ENCODE data around the gene TMEM94. TPM values are rescaled to one million over a fixed set of nuclear protein-coding genes. Genes with fewer than 3 reads are reported as not detected.

TMEM94 gene
- total and polyA plus RNA-seq, 2 of the 13 experiments (the other 11 are each of a cell fraction or from before 2014, with no cell fraction given), result 32.6 to 134 TPM

DNA sequence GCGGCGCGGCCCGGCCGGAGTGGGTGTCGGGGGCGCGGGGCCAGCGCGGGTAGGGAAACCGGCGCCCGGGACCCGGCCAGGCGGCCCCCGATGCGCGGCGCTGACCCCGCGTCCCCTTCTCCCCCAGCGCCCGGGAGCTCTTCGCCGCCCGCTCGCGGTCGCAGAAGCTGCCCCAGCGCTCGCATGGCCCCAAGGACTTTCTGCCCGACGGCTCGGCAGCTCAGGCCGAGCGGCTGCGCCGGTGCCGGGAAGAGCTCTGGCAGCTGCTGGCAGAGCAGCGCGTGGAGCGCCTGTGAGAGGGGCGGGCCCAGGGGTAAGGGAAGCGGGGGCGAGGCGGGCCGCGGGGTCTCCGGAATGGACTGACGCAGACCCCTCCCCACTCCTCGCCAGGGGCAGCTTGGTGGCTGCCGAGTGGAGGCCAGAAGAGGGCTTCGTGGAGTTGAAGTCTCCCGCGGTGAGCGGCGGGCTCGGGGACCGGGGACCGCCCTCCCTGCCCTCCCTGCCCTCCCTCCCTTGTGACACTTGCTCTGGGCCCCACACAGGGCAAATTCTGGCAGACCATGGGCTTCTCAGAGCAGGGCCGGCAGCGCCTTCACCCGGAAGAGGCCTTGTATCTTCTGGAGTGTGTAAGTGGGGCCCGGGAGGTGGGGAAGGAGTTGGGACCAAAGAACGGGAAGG lies 60.3 kb downstream of the TMEM94 start (continued):
- TF ChIP-seq, protein P1, sequence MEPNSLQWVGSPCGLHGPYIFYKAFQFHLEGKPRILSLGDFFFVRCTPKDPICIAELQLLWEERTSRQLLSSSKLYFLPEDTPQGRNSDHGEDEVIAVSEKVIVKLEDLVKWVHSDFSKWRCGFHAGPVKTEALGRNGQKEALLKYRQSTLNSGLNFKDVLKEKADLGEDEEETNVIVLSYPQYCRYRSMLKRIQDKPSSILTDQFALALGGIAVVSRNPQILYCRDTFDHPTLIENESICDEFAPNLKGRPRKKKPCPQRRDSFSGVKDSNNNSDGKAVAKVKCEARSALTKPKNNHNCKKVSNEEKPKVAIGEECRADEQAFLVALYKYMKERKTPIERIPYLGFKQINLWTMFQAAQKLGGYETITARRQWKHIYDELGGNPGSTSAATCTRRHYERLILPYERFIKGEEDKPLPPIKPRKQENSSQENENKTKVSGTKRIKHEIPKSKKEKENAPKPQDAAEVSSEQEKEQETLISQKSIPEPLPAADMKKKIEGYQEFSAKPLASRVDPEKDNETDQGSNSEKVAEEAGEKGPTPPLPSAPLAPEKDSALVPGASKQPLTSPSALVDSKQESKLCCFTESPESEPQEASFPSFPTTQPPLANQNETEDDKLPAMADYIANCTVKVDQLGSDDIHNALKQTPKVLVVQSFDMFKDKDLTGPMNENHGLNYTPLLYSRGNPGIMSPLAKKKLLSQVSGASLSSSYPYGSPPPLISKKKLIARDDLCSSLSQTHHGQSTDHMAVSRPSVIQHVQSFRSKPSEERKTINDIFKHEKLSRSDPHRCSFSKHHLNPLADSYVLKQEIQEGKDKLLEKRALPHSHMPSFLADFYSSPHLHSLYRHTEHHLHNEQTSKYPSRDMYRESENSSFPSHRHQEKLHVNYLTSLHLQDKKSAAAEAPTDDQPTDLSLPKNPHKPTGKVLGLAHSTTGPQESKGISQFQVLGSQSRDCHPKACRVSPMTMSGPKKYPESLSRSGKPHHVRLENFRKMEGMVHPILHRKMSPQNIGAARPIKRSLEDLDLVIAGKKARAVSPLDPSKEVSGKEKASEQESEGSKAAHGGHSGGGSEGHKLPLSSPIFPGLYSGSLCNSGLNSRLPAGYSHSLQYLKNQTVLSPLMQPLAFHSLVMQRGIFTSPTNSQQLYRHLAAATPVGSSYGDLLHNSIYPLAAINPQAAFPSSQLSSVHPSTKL (CRISPR knock-in tag; IDR thresholded peaks at IDR 0.05), result peak; percentile 47; the same call in 1 of the 2 replicates
- TF ChIP-seq, protein P2, sequence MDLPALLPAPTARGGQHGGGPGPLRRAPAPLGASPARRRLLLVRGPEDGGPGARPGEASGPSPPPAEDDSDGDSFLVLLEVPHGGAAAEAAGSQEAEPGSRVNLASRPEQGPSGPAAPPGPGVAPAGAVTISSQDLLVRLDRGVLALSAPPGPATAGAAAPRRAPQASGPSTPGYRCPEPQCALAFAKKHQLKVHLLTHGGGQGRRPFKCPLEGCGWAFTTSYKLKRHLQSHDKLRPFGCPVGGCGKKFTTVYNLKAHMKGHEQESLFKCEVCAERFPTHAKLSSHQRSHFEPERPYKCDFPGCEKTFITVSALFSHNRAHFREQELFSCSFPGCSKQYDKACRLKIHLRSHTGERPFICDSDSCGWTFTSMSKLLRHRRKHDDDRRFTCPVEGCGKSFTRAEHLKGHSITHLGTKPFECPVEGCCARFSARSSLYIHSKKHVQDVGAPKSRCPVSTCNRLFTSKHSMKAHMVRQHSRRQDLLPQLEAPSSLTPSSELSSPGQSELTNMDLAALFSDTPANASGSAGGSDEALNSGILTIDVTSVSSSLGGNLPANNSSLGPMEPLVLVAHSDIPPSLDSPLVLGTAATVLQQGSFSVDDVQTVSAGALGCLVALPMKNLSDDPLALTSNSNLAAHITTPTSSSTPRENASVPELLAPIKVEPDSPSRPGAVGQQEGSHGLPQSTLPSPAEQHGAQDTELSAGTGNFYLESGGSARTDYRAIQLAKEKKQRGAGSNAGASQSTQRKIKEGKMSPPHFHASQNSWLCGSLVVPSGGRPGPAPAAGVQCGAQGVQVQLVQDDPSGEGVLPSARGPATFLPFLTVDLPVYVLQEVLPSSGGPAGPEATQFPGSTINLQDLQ (CRISPR knock-in tag; IDR thresholded peaks at IDR 0.05), result no peak
- TF ChIP-seq SP5 (CRISPR knock-in tag; IDR thresholded peaks at IDR 0.05; ENCODE audit: borderline replicate concordance, low read depth), result 0 out of 2 replicates have a peak, but pooled peaks have one; percentile 16
- TF ChIP-seq, protein P3, sequence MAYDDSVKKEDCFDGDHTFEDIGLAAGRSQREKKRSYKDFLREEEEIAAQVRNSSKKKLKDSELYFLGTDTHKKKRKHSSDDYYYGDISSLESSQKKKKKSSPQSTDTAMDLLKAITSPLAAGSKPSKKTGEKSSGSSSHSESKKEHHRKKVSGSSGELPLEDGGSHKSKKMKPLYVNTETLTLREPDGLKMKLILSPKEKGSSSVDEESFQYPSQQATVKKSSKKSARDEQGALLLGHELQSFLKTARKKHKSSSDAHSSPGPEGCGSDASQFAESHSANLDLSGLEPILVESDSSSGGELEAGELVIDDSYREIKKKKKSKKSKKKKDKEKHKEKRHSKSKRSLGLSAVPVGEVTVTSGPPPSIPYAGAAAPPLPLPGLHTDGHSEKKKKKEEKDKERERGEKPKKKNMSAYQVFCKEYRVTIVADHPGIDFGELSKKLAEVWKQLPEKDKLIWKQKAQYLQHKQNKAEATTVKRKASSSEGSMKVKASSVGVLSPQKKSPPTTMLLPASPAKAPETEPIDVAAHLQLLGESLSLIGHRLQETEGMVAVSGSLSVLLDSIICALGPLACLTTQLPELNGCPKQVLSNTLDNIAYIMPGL (CRISPR knock-in tag; IDR thresholded peaks at IDR 0.05; ENCODE audit: borderline replicate concordance in 1 of 2, low read depth in 1 of 2), result peak in 1 of 2 experiments; percentile 15; a peak in 1 of 4 replicates
- TF ChIP-seq, protein P4, sequence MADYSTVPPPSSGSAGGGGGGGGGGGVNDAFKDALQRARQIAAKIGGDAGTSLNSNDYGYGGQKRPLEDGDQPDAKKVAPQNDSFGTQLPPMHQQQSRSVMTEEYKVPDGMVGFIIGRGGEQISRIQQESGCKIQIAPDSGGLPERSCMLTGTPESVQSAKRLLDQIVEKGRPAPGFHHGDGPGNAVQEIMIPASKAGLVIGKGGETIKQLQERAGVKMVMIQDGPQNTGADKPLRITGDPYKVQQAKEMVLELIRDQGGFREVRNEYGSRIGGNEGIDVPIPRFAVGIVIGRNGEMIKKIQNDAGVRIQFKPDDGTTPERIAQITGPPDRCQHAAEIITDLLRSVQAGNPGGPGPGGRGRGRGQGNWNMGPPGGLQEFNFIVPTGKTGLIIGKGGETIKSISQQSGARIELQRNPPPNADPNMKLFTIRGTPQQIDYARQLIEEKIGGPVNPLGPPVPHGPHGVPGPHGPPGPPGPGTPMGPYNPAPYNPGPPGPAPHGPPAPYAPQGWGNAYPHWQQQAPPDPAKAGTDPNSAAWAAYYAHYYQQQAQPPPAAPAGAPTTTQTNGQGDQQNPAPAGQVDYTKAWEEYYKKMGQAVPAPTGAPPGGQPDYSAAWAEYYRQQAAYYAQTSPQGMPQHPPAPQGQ (CRISPR knock-in tag; IDR thresholded peaks at IDR 0.05; ENCODE audit: borderline replicate concordance), result no peak
- 0 out of 2 replicates have a peak, but pooled peaks have one; percentile 24 for TF ChIP-seq ZNF737 (CRISPR knock-in tag; IDR thresholded peaks at IDR 0.05; ENCODE audit: borderline replicate concordance)
- TF ChIP-seq PCBP1 (IDR thresholded peaks at IDR 0.05; ENCODE audit: borderline replicate concordance, low read depth, low read length), result 0 out of 2 replicates have a peak, but pooled peaks have one; percentile 81
- TF ChIP-seq HMG20B (CRISPR knock-in tag; conservative IDR thresholded peaks at IDR 0.05), result 0 out of 2 replicates have a peak, but pooled peaks have one; percentile 28
- 0 out of 2 replicates have a peak, but pooled peaks have one; percentile 50 for TF ChIP-seq GFI1 (CRISPR knock-in tag; IDR thresholded peaks at IDR 0.05; ENCODE audit: borderline replicate concordance)
- TF ChIP-seq GATAD1 (CRISPR knock-in tag; IDR thresholded peaks at IDR 0.05), result 0 out of 2 replicates have a peak, but pooled peaks have one; percentile 12
- TF ChIP-seq ZNF883 (CRISPR knock-in tag; IDR thresholded peaks at IDR 0.05; ENCODE audit: not compliant biosample characterization), result peak; percentile 35
- peak; percentile 12; the same call in 1 of the 2 replicates for TF ChIP-seq MIER3 (CRISPR knock-in tag; IDR thresholded peaks at IDR 0.05; ENCODE audit: borderline replicate concordance)
- TF ChIP-seq, protein P5, sequence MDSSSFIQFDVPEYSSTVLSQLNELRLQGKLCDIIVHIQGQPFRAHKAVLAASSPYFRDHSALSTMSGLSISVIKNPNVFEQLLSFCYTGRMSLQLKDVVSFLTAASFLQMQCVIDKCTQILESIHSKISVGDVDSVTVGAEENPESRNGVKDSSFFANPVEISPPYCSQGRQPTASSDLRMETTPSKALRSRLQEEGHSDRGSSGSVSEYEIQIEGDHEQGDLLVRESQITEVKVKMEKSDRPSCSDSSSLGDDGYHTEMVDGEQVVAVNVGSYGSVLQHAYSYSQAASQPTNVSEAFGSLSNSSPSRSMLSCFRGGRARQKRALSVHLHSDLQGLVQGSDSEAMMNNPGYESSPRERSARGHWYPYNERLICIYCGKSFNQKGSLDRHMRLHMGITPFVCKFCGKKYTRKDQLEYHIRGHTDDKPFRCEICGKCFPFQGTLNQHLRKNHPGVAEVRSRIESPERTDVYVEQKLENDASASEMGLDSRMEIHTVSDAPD (CRISPR knock-in tag; IDR thresholded peaks at IDR 0.05), result peak; percentile 58; the same call in 1 of the 2 replicates
- TF ChIP-seq KLF15 (CRISPR knock-in tag; IDR thresholded peaks at IDR 0.05; ENCODE audit: borderline replicate concordance), result 0 out of 2 replicates have a peak, but pooled peaks have one; percentile 50

All from HepG2 (cell line).